HUES64 (cell line): Measurements from ENCODE around the gene TRMT10C. TPM values are rescaled to one million over a fixed set of nuclear protein-coding genes. Genes with fewer than 3 reads are reported as not detected.
A peak's percentile ranks its signal among the peaks of the same experiment; 100 is the strongest.

Source experiments
- H3K27ac ChIP-seq: 2 replicates; pipeline ENCODE4 v1.7.0; 2013; ENCODE audit warnings: low read depth, low read length, inconsistent platforms
- H3K27me3 ChIP-seq: 2 replicates; pipeline ENCODE4 v1.6.1; 2013; ENCODE audit warnings: mild to moderate bottlenecking, low read length; ENCODE audit not compliant: insufficient read depth
- H3K36me3 ChIP-seq: 2 replicates; pipeline ENCODE4 v1.6.1; 2013; ENCODE audit warnings: mild to moderate bottlenecking, low read length; ENCODE audit not compliant: insufficient read depth
- H3K4me1 ChIP-seq: 2 replicates; pipeline ENCODE4 v1.6.1; 2013; ENCODE audit warnings: mild to moderate bottlenecking, low read length, moderate library complexity; ENCODE audit not compliant: insufficient read depth
- H3K4me3 ChIP-seq: 2 replicates; pipeline ENCODE4 v1.5.1; 2013; ENCODE audit warnings: mild to moderate bottlenecking, low read length, moderate library complexity
- H3K9ac ChIP-seq: 2 replicates; pipeline ENCODE4 v1.6.1; 2013; ENCODE audit warnings: mild to moderate bottlenecking, low read depth, low read length
- H3K9me3 ChIP-seq: 2 replicates; pipeline ENCODE4 v1.6.1; 2013; ENCODE audit warnings: low read depth, low read length; ENCODE audit not compliant: insufficient read depth
- WGBS: fragments of 150-250, 120-280 bp; methylation state at CpG from one replicate; pipeline ENCODE4 v1.1.7; 2013; ENCODE audit warnings: missing lambda C conversion rate; 5-methylcytosine and 5-hydroxymethylcytosine counted together
- polyA plus RNA-seq, 2 experiments: library from polyadenylated mRNA; stranded (reverse); fragments of 50-300 nt; gene quantifications; one replicate each; pipeline ENCODE4 v1.2.3, GENCODE V29; 2013

The TRMT10C gene
- polyA plus RNA-seq (2013, experiment 1 of 2) = 61.7 TPM
- polyA plus RNA-seq (2013, experiment 2 of 2) = 61.0 TPM

GRCh38 chr3:101561630-101562328 lies at the start of gene TRMT10C:
TSS of gene TRMT10C (plus strand) at chr3:101561868. CDS start at chr3:101564782, 2,914 bp downstream.
- Histone ChIP-seq H3K4me1 (0 out of 2 replicates have a peak, but pooled peaks cover 1% of the 10 kb centered on the region), H3K27ac (peak within 1 kb of the TSS; percentile 92), H3K27me3 (peaks cover 16% of the 10 kb centered on the region; the same call in 1 of the 2 replicates), H3K9ac (peak within 1 kb of the TSS; percentile 97), H3K9me3 (no peaks in the 10 kb centered on the region), H3K4me3 (peak within 1 kb of the TSS; percentile 98), H3K36me3 (peaks cover 31% of the 10 kb centered on the region)
- WGBS = 1% methylated on average over 28 of the region's 35 CpGs

DNA sequence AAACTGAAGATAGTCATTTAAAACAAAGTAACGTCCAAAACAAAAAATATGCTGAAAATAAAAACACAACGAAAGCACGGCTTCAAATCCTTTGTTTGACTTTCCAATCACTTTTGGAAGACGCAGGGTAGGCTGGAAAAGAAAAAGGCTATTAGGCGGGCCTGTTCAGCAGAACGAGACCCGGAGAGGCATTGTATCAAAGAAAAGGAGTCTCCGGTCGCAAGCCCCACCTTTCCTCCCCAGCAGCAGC lies 49.3 kb upstream of the TRMT10C start:
- peaks cover 7% of the 10 kb centered on the region; the same call in 1 of the 2 replicates for H3K4me1 ChIP-seq
- peak overlapping the region; percentile 71 for H3K9ac ChIP-seq
- H3K36me3 ChIP-seq = no peaks in the 10 kb centered on the region
- peak overlapping the region; percentile 82 for H3K4me3 ChIP-seq
- 3% methylated on average over 9 of the region's 9 CpGs for WGBS
- H3K9me3 ChIP-seq = no peaks in the 10 kb centered on the region; the same call in 1 of the 2 replicates
- H3K27ac ChIP-seq = peak overlapping the region; percentile 80
- H3K27me3 ChIP-seq = no peaks in the 10 kb centered on the region

GRCh38 chr3:101512646-101513418 lies 48.8 kb upstream of the TRMT10C start, which contains the start of gene SENP7:
TSS of gene SENP7 (minus strand) at chr3:101513212. CDS start at chr3:101513130, 82 bp downstream.
- no peaks in the 10 kb centered on the region; the same call in 1 of the 2 replicates for H3K9me3 ChIP-seq
- H3K27ac ChIP-seq = peak within 1 kb of the TSS; percentile 80
- peaks cover 7% of the 10 kb centered on the region; the same call in 1 of the 2 replicates for H3K4me1 ChIP-seq
- no peaks in the 10 kb centered on the region for H3K36me3 ChIP-seq
- WGBS = under 1% methylated on average over 54 of the region's 54 CpGs
- H3K9ac ChIP-seq = peak within 1 kb of the TSS; percentile 71
- H3K27me3 ChIP-seq = no peaks in the 10 kb centered on the region
- H3K4me3 ChIP-seq = peak within 1 kb of the TSS; percentile 82

- peak overlapping the region; percentile 44; the same call in 1 of the 2 replicates for H3K9ac ChIP-seq
- peak overlapping the region; percentile 59 for H3K27ac ChIP-seq
- no peaks in the 10 kb centered on the region for H3K27me3 ChIP-seq
- peak overlapping the region; percentile 82 for H3K4me3 ChIP-seq
- H3K9me3 ChIP-seq = no peaks in the 10 kb centered on the region; the same call in 1 of the 2 replicates
- no peaks in the 10 kb centered on the region for H3K36me3 ChIP-seq
- peaks cover 7% of the 10 kb centered on the region; the same call in 1 of the 2 replicates for H3K4me1 ChIP-seq
- 57% methylated on average over 12 of the region's 12 CpGs for whole genome bisulfite sequencing
These were observed 48.2 kb upstream of the TRMT10C start for GRCh38 chr3:101513419-101513986.

GRCh38 chr3:101518421-101518871 lies 43.2 kb upstream of the TRMT10C start:
- Histone ChIP-seq H3K9ac (no peak overlapping the region), H3K27ac (no peak overlapping the region), H3K4me3 (no peak overlapping the region), H3K27me3 (no peaks in the 10 kb centered on the region), H3K9me3 (no peaks in the 10 kb centered on the region; the same call in 1 of the 2 replicates), H3K4me1 (peaks cover under 1% of the 10 kb centered on the region; the same call in 1 of the 2 replicates), H3K36me3 (no peaks in the 10 kb centered on the region)
- WGBS = 89% methylated on average over 3 of the region's 3 CpGs

DNA sequence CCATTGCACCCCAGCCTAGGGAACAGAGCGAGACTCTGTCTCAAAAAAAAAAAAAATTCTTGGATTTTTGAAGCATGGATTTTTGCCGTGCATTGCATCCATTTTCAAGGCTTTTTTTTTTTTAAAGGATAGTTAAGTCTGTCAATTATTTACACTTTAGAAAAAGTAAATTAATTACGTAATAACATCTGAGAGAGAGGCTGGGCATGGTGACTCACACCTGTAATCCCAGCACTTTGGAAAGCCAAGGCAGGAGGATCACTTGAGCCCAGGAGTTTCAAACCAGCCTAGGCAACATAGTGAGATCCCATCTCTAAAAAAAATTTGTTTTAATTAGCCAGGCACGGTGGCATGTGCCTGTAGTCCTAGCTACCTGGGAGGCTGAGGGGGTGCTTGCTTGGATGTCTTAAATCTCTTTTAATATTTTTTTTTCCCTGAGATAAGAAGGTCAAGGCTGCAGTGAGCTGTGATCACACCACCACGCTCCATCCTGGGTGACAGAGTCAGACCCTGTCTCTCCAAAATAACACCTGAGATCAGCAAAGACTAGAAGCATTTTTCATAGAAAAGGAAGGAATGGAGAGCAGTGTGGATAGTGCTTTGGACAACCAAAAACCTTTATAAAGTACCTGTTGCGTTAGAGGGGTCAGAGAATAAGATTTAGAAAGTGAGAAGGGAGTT lies 41.8 kb upstream of the TRMT10C start:
- H3K9me3 ChIP-seq = no peaks in the 10 kb centered on the region
- H3K27me3 ChIP-seq = no peaks in the 10 kb centered on the region
- no peak overlapping the region for H3K4me3 ChIP-seq
- WGBS = 96% methylated on average over 3 of the region's 6 CpGs
- no peak overlapping the region for H3K27ac ChIP-seq
- no peak overlapping the region for H3K9ac ChIP-seq
- H3K4me1 ChIP-seq = no peaks in the 10 kb centered on the region; the same call in 1 of the 2 replicates
- no peaks in the 10 kb centered on the region for H3K36me3 ChIP-seq

DNA sequence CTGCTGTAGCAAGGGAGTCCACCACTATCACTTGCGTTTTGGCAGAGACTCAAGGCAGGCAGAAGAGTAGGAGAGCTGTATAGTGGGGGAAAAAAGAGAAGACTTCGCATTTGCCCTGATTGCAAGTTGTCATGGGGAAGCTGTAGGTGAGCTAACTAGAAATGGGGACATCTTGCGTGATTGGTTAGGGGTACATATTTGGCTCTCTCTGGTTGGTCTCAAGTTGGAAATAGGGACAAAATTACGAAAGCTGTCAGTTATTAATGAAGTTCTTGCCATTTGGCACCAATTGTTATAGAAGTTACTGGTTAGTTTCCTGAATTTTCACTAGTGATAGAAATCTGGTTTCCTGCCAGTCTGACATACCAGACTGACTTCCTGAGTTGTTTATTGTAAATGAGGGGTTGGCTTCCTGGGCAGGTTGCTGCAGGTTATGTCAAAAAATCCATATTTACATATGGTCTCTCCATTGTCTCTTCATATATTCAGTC lies 40.4 kb upstream of the TRMT10C start:
- Histone ChIP-seq H3K4me1 (no peaks in the 10 kb centered on the region; the same call in 1 of the 2 replicates), H3K27ac (no peak overlapping the region), H3K27me3 (no peaks in the 10 kb centered on the region), H3K36me3 (no peaks in the 10 kb centered on the region), H3K4me3 (no peak overlapping the region), H3K9me3 (peaks cover 9% of the 10 kb centered on the region; the same call in 1 of the 2 replicates), H3K9ac (no peak overlapping the region)
- 93% methylated on average over 4 of the region's 4 CpGs for WGBS

DNA sequence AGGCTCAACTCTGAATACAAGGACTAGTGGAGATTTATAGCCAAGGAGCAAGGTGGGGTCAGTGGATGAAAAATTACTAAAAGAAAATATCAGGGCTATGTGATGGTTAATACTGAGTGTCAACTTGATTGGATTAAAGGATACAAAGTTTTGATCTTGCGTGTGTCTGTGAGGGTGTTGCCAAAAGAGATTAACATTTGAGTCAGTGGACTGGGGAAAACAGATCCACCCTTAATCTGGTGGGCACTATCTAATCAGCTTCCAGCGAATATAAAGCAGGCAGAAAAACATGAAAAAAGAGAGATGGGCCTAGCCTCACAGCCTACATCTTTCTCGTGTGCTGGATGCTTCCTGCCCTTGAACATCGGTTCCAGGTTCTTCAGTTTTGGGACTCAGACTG lies 34.2 kb upstream of the TRMT10C start:
- Histone ChIP-seq H3K9ac (no peak overlapping the region), H3K27ac (no peak overlapping the region), H3K9me3 (peaks cover 21% of the 10 kb centered on the region), H3K27me3 (no peaks in the 10 kb centered on the region), H3K4me3 (no peak overlapping the region), H3K36me3 (no peaks in the 10 kb centered on the region), H3K4me1 (peaks cover 7% of the 10 kb centered on the region)
- 90% methylated on average over 4 of the region's 4 CpGs for WGBS

DNA sequence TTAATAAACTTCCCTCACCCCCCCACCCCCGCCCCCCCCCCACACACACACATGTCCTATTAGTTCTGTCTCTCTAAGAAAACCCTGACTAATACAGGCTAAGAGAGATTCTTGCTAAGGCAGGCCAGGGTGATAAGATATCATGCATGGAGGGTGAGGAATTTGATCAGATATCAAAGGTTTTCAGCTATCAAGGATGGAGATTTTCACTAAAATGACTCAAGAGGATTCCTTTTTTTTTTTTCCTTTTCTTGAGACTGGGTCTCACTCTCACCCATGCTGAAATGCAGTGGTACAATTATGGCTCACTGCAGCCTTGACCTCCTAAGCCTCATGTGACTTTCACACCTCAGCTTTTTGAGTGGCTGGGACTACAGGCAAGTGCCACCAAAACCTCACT lies 33.8 kb upstream of the TRMT10C start:
- peaks cover 7% of the 10 kb centered on the region for H3K4me1 ChIP-seq
- H3K27ac ChIP-seq = no peak overlapping the region
- H3K36me3 ChIP-seq = no peaks in the 10 kb centered on the region
- no peak overlapping the region for H3K9ac ChIP-seq
- H3K4me3 ChIP-seq = no peak overlapping the region
- no CpG with 5 or more reads among the region's 1 CpG for WGBS
- no peaks in the 10 kb centered on the region for H3K27me3 ChIP-seq
- H3K9me3 ChIP-seq = peaks cover 21% of the 10 kb centered on the region

- Histone ChIP-seq H3K27me3 (no peaks in the 10 kb centered on the region), H3K9me3 (peaks cover 19% of the 10 kb centered on the region), H3K9ac (no peak overlapping the region), H3K4me3 (no peak overlapping the region), H3K27ac (peak overlapping the region; percentile 33; the same call in 1 of the 2 replicates), H3K4me1 (peaks cover 7% of the 10 kb centered on the region), H3K36me3 (no peaks in the 10 kb centered on the region)
- 68% methylated on average over 3 of the region's 4 CpGs for WGBS
These were observed 31.6 kb upstream of the TRMT10C start for GRCh38 chr3:101529816-101530685.
